Activated naive CD4-positive, alpha-beta T cell treated with anti-CD3 and anti-CD28 coated beads, Interleukin-2, amount 50 U/mL, for 24 hours (primary cell): ENCODE measurements around the gene PCBP2.

Experiments used
- H3K27ac Mint-ChIP-seq: one replicate; pipeline ENCODE4 v1.8.0; 2021; ENCODE audit warnings: mild to moderate bottlenecking, mixed read lengths
- H3K27me3 Mint-ChIP-seq: one replicate; pipeline ENCODE4 v1.8.0; 2021; ENCODE audit warnings: mixed read lengths
- H3K36me3 Mint-ChIP-seq: one replicate; pipeline ENCODE4 v1.8.0; 2021; ENCODE audit warnings: mixed read lengths
- H3K4me1 Mint-ChIP-seq: one replicate; pipeline ENCODE4 v1.8.0; 2021; ENCODE audit warnings: mixed read lengths
- H3K4me3 Mint-ChIP-seq: one replicate; pipeline ENCODE4 v1.8.0; 2021; ENCODE audit warnings: mild to moderate bottlenecking, mixed read lengths
- H3K9me3 Mint-ChIP-seq: one replicate; pipeline ENCODE4 v1.8.0; 2021; ENCODE audit warnings: mixed read lengths

The PCBP2 gene

GRCh38 chr12:53492830-53493609 is 41.1 kb downstream of the PCBP2 start:
- H3K36me3 Mint-ChIP-seq: no peaks in the 10 kb centered on the region
- peak overlapping the region; percentile 96 for H3K27ac Mint-ChIP-seq
- H3K4me3 Mint-ChIP-seq: peak overlapping the region; percentile 94
- H3K4me1 Mint-ChIP-seq: peaks cover 36% of the 10 kb centered on the region
- H3K27me3 Mint-ChIP-seq: no peaks in the 10 kb centered on the region
- H3K9me3 Mint-ChIP-seq: no peaks in the 10 kb centered on the region

DNA sequence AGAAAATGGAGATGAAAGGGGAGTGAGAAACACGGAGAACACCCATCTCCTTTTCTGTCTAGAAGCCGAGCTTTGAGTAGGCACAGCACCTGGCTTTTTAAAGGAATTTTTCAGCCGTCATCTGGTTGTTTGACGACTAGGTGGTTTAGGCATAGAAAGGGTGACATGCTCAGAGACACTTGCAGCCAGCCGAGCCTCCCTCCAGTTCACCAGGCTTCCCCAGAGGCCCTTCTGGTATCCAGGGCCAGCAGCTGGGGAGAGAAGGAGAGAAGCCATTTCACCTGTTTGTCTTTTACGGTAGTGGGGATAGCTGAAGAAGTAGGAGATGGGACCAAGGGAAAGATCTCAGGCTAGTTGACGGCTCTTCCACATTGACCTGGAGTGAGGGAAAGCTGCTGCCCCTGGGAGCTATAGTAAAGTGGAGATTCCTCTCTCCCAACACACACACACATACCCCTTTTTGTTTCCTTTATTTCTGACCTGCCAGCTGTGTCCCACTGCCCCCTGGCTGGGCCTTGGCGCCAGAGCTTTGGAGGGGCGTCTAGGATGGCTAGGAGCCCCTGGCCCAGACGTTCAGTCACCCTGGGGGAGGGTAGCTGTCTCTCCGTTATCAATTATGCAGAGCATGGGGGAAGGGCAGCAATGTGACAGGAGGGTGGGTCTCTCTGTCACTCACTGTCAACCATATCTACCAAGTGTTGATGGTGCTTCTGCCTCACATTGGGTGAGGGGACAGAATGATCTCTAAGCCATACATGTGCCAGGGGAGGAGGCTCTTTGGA is 41.9 kb downstream of the PCBP2 start:
- peak overlapping the region; percentile 94 for H3K4me3 Mint-ChIP-seq
- peak overlapping the region; percentile 96 for H3K27ac Mint-ChIP-seq
- no peaks in the 10 kb centered on the region for H3K9me3 Mint-ChIP-seq
- H3K36me3 Mint-ChIP-seq: no peaks in the 10 kb centered on the region
- H3K4me1 Mint-ChIP-seq: peaks cover 44% of the 10 kb centered on the region
- H3K27me3 Mint-ChIP-seq: no peaks in the 10 kb centered on the region

GRCh38 chr12:53495903-53496751 is 44.2 kb downstream of the PCBP2 start:
- Mint-ChIP-seq H3K9me3 (no peaks in the 10 kb centered on the region), H3K4me3 (no peak overlapping the region), H3K27ac (peak overlapping the region; percentile 8), H3K27me3 (no peaks in the 10 kb centered on the region), H3K36me3 (no peaks in the 10 kb centered on the region), H3K4me1 (peaks cover 54% of the 10 kb centered on the region)

DNA sequence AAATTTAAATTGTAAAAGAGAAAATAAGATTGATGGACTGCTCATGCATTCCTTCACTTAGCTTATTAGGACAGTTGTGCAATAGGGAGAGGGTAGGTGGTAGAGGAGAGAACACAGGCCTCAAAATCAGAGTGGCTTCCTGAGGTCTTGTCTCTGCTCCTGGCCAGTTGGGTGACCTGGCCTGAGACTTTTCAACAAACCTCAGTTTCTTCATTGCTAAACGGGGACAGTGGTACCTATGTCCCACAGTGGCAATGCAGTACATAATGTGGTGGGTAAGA is 44.8 kb downstream of the PCBP2 start:
- Mint-ChIP-seq H3K9me3 (no peaks in the 10 kb centered on the region), H3K4me3 (no peak overlapping the region), H3K4me1 (peaks cover 54% of the 10 kb centered on the region), H3K27ac (peak overlapping the region; percentile 8), H3K36me3 (no peaks in the 10 kb centered on the region), H3K27me3 (no peaks in the 10 kb centered on the region)

GRCh38 chr12:53497461-53497860 is 45.6 kb downstream of the PCBP2 start:
- H3K4me3 Mint-ChIP-seq: no peak overlapping the region
- peaks cover 53% of the 10 kb centered on the region for H3K4me1 Mint-ChIP-seq
- no peaks in the 10 kb centered on the region for H3K36me3 Mint-ChIP-seq
- no peaks in the 10 kb centered on the region for H3K9me3 Mint-ChIP-seq
- no peaks in the 10 kb centered on the region for H3K27me3 Mint-ChIP-seq
- H3K27ac Mint-ChIP-seq: peak overlapping the region; percentile 55

DNA sequence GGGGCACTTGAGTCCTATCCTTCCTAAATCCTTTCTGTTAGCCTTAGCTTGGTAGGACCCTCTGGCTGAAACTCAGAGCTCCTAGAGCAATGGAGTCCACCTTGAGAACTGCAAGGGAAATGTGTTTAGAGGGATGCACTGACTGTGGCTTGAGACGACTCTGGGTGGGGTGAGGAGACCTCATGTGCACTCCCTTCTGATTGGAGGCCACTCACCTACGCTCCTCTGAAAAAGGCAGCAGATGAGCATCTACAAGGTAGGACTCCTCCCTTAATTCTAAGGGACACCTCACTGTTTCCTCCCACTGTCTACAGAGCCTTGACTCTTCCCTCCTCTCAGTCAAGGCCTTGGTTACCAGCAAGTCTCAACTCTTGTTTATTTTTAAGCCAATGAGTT is 46.3 kb downstream of the PCBP2 start:
- H3K4me3 Mint-ChIP-seq: peak overlapping the region; percentile 91
- no peaks in the 10 kb centered on the region for H3K9me3 Mint-ChIP-seq
- no peaks in the 10 kb centered on the region for H3K27me3 Mint-ChIP-seq
- peaks cover 54% of the 10 kb centered on the region for H3K4me1 Mint-ChIP-seq
- no peaks in the 10 kb centered on the region for H3K36me3 Mint-ChIP-seq
- H3K27ac Mint-ChIP-seq: peak overlapping the region; percentile 84

GRCh38 chr12:53499266-53500141 is 47.6 kb downstream of the PCBP2 start, which contains the start of gene MAP3K12:
TSS of gene MAP3K12 (minus strand) at chr12:53499458. CDS start at chr12:53487391, 12,067 bp downstream.
- H3K27me3 Mint-ChIP-seq: no peaks in the 10 kb centered on the region
- no peaks in the 10 kb centered on the region for H3K36me3 Mint-ChIP-seq
- no peaks in the 10 kb centered on the region for H3K9me3 Mint-ChIP-seq
- H3K27ac Mint-ChIP-seq: peak within 1 kb of the TSS; percentile 94
- peak within 1 kb of the TSS; percentile 91 for H3K4me3 Mint-ChIP-seq
- peaks cover 46% of the 10 kb centered on the region for H3K4me1 Mint-ChIP-seq

- no peaks in the 10 kb centered on the region for H3K9me3 Mint-ChIP-seq
- peaks cover 50% of the 10 kb centered on the region for H3K4me1 Mint-ChIP-seq
- H3K36me3 Mint-ChIP-seq: no peaks in the 10 kb centered on the region
- H3K27ac Mint-ChIP-seq: peak overlapping the region; percentile 94
- H3K27me3 Mint-ChIP-seq: no peaks in the 10 kb centered on the region
- H3K4me3 Mint-ChIP-seq: peak overlapping the region; percentile 91
Observed at GRCh38 chr12:53500142-53500775, 48.4 kb downstream of the PCBP2 start.

GRCh38 chr12:53500776-53501614 is 49.1 kb downstream of the PCBP2 start, which contains the start of gene TARBP2:
TSS of gene TARBP2 (plus strand) at chr12:53501283. CDS start at chr12:53501409, 126 bp downstream.
- H3K27me3 Mint-ChIP-seq: no peaks in the 10 kb centered on the region
- H3K4me1 Mint-ChIP-seq: peaks cover 50% of the 10 kb centered on the region
- peak within 1 kb of the TSS; percentile 94 for H3K27ac Mint-ChIP-seq
- no peaks in the 10 kb centered on the region for H3K9me3 Mint-ChIP-seq
- H3K4me3 Mint-ChIP-seq: peak within 1 kb of the TSS; percentile 91
- H3K36me3 Mint-ChIP-seq: no peaks in the 10 kb centered on the region

DNA sequence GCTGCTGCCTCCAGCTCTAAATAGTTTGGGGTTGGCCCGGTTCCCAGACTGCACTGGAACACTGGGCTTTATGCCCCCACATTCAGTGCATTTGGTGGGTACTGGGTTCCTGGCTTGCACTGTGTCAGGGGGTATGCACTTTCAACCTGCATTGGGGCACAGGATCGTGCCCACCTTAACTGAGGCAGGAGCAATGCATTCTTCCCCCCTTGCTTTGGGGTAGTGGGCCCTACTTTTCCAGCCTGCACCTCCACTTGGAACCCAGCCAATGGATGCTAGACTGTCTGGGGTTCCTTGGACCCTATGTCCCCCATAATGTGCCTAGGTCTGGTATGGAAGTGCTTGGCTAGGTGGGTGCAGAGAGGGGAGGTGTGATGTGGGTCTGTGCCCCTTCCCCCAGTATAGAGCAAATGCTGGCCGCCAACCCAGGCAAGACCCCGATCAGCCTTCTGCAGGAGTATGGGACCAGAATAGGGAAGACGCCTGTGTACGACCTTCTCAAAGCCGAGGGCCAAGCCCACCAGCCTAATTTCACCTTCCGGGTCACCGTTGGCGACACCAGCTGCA is 49.8 kb downstream of the PCBP2 start:
- Mint-ChIP-seq H3K4me1 (peaks cover 47% of the 10 kb centered on the region), H3K27me3 (no peaks in the 10 kb centered on the region), H3K27ac (peak overlapping the region; percentile 94), H3K4me3 (peak overlapping the region; percentile 91), H3K36me3 (no peaks in the 10 kb centered on the region), H3K9me3 (no peaks in the 10 kb centered on the region)

- peak overlapping the region; percentile 91 for H3K4me3 Mint-ChIP-seq
- no peaks in the 10 kb centered on the region for H3K9me3 Mint-ChIP-seq
- H3K27ac Mint-ChIP-seq: no peak overlapping the region
- peaks cover 44% of the 10 kb centered on the region for H3K4me1 Mint-ChIP-seq
- H3K27me3 Mint-ChIP-seq: no peaks in the 10 kb centered on the region
- no peaks in the 10 kb centered on the region for H3K36me3 Mint-ChIP-seq
Observed at GRCh38 chr12:53502331-53502730, 50.4 kb downstream of the PCBP2 start.

DNA sequence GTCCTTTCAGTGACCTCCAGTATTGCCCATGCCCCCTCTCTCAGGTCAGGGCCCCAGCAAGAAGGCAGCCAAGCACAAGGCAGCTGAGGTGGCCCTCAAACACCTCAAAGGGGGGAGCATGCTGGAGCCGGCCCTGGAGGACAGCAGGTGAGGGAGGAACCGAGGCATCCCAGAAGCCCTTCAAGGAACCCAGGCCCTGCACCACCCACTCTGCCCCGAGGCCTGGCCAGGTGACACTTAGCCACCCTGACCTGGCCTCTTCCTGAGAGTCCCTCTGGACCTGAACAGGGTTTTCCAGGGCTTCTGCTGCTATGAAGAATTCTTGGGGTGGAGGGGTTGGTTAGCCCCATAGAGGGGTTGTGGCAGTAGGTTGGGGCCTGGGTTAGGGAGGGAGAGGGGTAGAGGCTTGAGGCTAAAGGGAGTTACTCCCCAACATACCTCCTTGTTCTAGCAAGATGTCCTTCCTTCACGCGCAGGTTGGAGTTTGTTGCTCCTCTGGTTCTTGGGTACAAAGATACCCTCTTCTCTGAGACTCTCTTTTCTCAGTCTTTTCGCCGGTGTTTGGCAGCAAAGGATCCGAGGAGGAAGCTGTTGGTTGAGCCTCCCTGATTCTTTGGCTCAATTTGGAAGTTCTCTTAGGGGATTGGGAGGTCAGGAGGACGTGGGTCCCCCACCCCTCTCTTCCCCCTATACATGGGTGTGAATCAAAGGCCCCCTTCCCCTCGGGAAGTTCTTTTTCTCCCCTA is 51.3 kb downstream of the PCBP2 start:
- peak overlapping the region; percentile 42 for H3K4me3 Mint-ChIP-seq

More for the DNA sequence above, 51.3 kb downstream of the PCBP2 start:
- Mint-ChIP-seq H3K9me3 (no peaks in the 10 kb centered on the region), H3K27ac (no peak overlapping the region), H3K4me1 (peaks cover 35% of the 10 kb centered on the region), H3K27me3 (no peaks in the 10 kb centered on the region), H3K36me3 (no peaks in the 10 kb centered on the region)
